SK-N-SH (cell line): ENCODE data around the gene PTPRJ. TPM values are rescaled to one million over a fixed set of nuclear protein-coding genes. Genes with fewer than 3 reads are reported as not detected.

ENCODE experiments used
- CTCF ChIA-PET: fragments of 300-600, 350-600 bp; formaldehyde crosslinking; extraction: SDS; loops from one replicate; lab custom pipeline; 2021; lab: Yijun Ruan, JAX
- POLR2A ChIA-PET: fragments of 350-600 bp; sonication (Branson Sonifier 250); formaldehyde crosslinking; extraction: SDS; loops from one replicate; lab custom pipeline; 2020; ENCODE audit warnings: antibody characterized with exemption, inconsistent platforms; lab: Yijun Ruan, JAX
- DNase-seq: peaks from one replicate; pipeline ENCODE4 v3.0.0; 2012
- H2AFZ ChIP-seq: fragments of 200-600 bp; sonication (generic); 2 replicates; pipeline ENCODE4 v1.8.1; 2016; ENCODE audit warnings: antibody characterized with exemption, mild to moderate bottlenecking, low read depth
- H3F3A ChIP-seq: fragments of 200-600 bp; sonication (generic); replicated peaks from 2 replicates; pipeline ENCODE3; 2016; ENCODE audit warnings: antibody characterized with exemption, mild to moderate bottlenecking; ENCODE audit not compliant: insufficient read depth
- H3K27ac ChIP-seq, 2 experiments: fragments of 200-500 bp in 1 of 2; fragments of 200-600 bp in 1 of 2; sonication (Bioruptor generic) in 1 of 2; sonication (generic), shearing (Covaris generic) in 1 of 2; 2 replicates each; pipeline versions ENCODE4 v1.5.1 to v1.6.1; 2014 to 2016; ENCODE audit warnings: low read depth in 2 of 2, inconsistent platforms in 1 of 2, low read length in 1 of 2, mild to moderate bottlenecking in 1 of 2, mixed read lengths in 1 of 2
- H3K27me3 ChIP-seq: fragments of 200-600 bp; sonication (generic), shearing (Covaris generic); 2 replicates; pipeline ENCODE4 v1.6.1; 2016; ENCODE audit warnings: mixed run types; ENCODE audit not compliant: insufficient read depth
- H3K36me3 ChIP-seq, 2 experiments: fragments of 200-500 bp in 1 of 2; fragments of 200-600 bp in 1 of 2; sonication (Bioruptor generic) in 1 of 2; sonication (generic) in 1 of 2; replicated peaks in 1 of 2; 2 replicates each; pipeline versions ENCODE3 to v1.5.1; 2014 to 2016; ENCODE audit warnings: low read length in 1 of 2, mild to moderate bottlenecking in 1 of 2; ENCODE audit not compliant: insufficient read depth in 2 of 2, control insufficient read depth in 1 of 2
- H3K4me1 ChIP-seq, 2 experiments: fragments of 200-500 bp in 1 of 2; fragments of 200-600 bp in 1 of 2; sonication (Bioruptor generic) in 1 of 2; sonication (generic), shearing (Covaris generic) in 1 of 2; 2 replicates each; pipeline versions ENCODE4 v1.5.1 to v1.6.1; 2014 to 2016; ENCODE audit warnings: low read depth in 1 of 2, low read length in 1 of 2, mixed run types in 1 of 2; ENCODE audit not compliant: insufficient read depth in 2 of 2, control insufficient read depth in 1 of 2
- H3K4me2 ChIP-seq: fragments of 200-600 bp; sonication (generic), shearing (Covaris generic); 2 replicates; pipeline ENCODE4 v1.6.1; 2017; ENCODE audit warnings: mixed run types
- H3K4me3 ChIP-seq, 2 experiments: fragments of 200-500 bp in 1 of 2; fragments of 200-600 bp in 1 of 2; sonication (Bioruptor generic) in 1 of 2; sonication (generic), shearing (Covaris generic) in 1 of 2; 2 replicates each; pipeline versions ENCODE4 v1.5.1 to v1.8.1; 2014 to 2016; ENCODE audit warnings: low read depth in 2 of 2, inconsistent platforms in 1 of 2, low read length in 1 of 2, mild to moderate bottlenecking in 1 of 2, mixed read lengths in 1 of 2, moderate library complexity in 1 of 2
- H3K79me2 ChIP-seq: fragments of 200-600 bp; sonication (generic); 2 replicates; pipeline ENCODE4 v1.8.1; 2017; ENCODE audit warnings: mild to moderate bottlenecking; ENCODE audit not compliant: insufficient read depth
- H3K9ac ChIP-seq: fragments of 200-600 bp; sonication (generic); 2 replicates; pipeline ENCODE4 v1.6.1; 2017; ENCODE audit warnings: mixed run types
- H3K9me2 ChIP-seq: fragments of 200-600 bp; sonication (generic); 2 replicates; pipeline ENCODE4 v1.6.1; 2017; ENCODE audit warnings: mixed run types
- H3K9me3 ChIP-seq: fragments of 200-600 bp; sonication (generic); 2 replicates; pipeline ENCODE4 v1.6.1; 2017; ENCODE audit warnings: mixed run types, mild to moderate bottlenecking, moderate library complexity
- H4K20me1 ChIP-seq: fragments of 200-600 bp; sonication (generic); 2 replicates; pipeline ENCODE4 v1.6.1; 2017; ENCODE audit warnings: mild to moderate bottlenecking, mixed run types; ENCODE audit not compliant: insufficient read depth
- CHD2 ChIP-seq: fragments of 150-350 bp; IDR thresholded peaks from 2 replicates; pipeline ENCODE4 v1.6.1; 2018; ENCODE audit warnings: low read length; ENCODE audit not compliant: partially characterized antibody
- ELF1 ChIP-seq: IDR thresholded peaks from 2 replicates; pipeline ENCODE4 v1.4.0; 2012
- EP300 ChIP-seq, 2 experiments: IDR thresholded peaks; 2 replicates each; pipeline versions ENCODE4 v1.4.0 to v1.6.1; 2012; ENCODE audit warnings: borderline replicate concordance in 1 of 2, low read depth in 1 of 2, low read length in 1 of 2
- FOSL2 ChIP-seq: IDR thresholded peaks from 2 replicates; pipeline ENCODE4 v1.4.0; 2012; ENCODE audit warnings: low read depth, mild to moderate bottlenecking, moderate library complexity, borderline replicate concordance
- GATA2 ChIP-seq: sonication (generic); formaldehyde crosslinking; IDR thresholded peaks from 2 replicates; pipeline ENCODE4 v1.5.0; 2020; ENCODE audit warnings: mild to moderate bottlenecking, missing genetic modification reagents
- IRF3 ChIP-seq: fragments of 150-350 bp; IDR thresholded peaks from 2 replicates; pipeline ENCODE4 v1.6.1; 2016; ENCODE audit warnings: mild to moderate bottlenecking, low read depth, low read length
- MXI1 ChIP-seq: IDR thresholded peaks from 2 replicates; pipeline ENCODE4 v1.6.1; 2012; ENCODE audit warnings: mild to moderate bottlenecking, low read depth, low read length, improper control_type of control experiment
- PBX3 ChIP-seq: IDR thresholded peaks from 2 replicates; pipeline ENCODE4; 2012
- POLR2AphosphoS5 ChIP-seq: IDR thresholded peaks from 2 replicates; pipeline ENCODE4 v1.6.1; 2012; ENCODE audit warnings: low read depth, low read length
- RAD21 ChIP-seq: IDR thresholded peaks from 2 replicates; pipeline ENCODE4 v1.6.1; 2012; ENCODE audit warnings: mild to moderate bottlenecking, low read length
- RCOR1 ChIP-seq: fragments of 150-350 bp; IDR thresholded peaks from 2 replicates; pipeline ENCODE4 v1.6.1; 2017; ENCODE audit warnings: antibody characterized with exemption, low read length
- REST ChIP-seq: IDR thresholded peaks from 2 replicates; pipeline ENCODE4 v1.6.1; 2012; ENCODE audit warnings: mild to moderate bottlenecking, low read depth, low read length, moderate library complexity
- RFX5 ChIP-seq: IDR thresholded peaks from 2 replicates; pipeline ENCODE4 v1.6.1; 2012; ENCODE audit warnings: mild to moderate bottlenecking, improper control_type of control experiment, low read length
- RXRA ChIP-seq: IDR thresholded peaks from 2 replicates; pipeline ENCODE4 v1.4.0; 2012; ENCODE audit warnings: low read depth, mild to moderate bottlenecking, borderline replicate concordance
- TAF1 ChIP-seq: IDR thresholded peaks from 2 replicates; pipeline ENCODE4 v1.6.1; 2012; ENCODE audit warnings: low read depth, mild to moderate bottlenecking, low read length, moderate library complexity, borderline replicate concordance
- ZBTB33 ChIP-seq: IDR thresholded peaks from 2 replicates; pipeline ENCODE4 v1.4.0; 2012; ENCODE audit warnings: low read depth, borderline replicate concordance
- WGBS: methylation state at CpG from one replicate; pipeline ENCODE4 v1.1.6; 2017; ENCODE audit warnings: low lambda C conversion rate; 5-methylcytosine and 5-hydroxymethylcytosine counted together
- polyA plus RNA-seq, 3 experiments: library from polyadenylated mRNA; depleted of rRNA; stranded (reverse); fragments of >200 nt; gene quantifications; 2 replicates each; pipeline ENCODE4 v1.2.3, GENCODE V29; 2012
- TF ChIP-seq, protein P1 (sequence below): IDR thresholded peaks from 2 replicates; pipeline ENCODE4 v1.4.0; 2012; ENCODE audit warnings: low read depth, borderline replicate concordance
- TF ChIP-seq, protein P2 (sequence below): fragments of 150-350 bp; IDR thresholded peaks from 2 replicates; pipeline ENCODE4 v1.6.1; 2017; ENCODE audit warnings: antibody characterized with exemption, low read length, low read depth, borderline replicate concordance
- TF ChIP-seq, protein P3 (sequence below): fragments of 200-600 bp; sonication (generic); IDR thresholded peaks from 2 replicates; pipeline ENCODE4 v1.6.1; 2017; ENCODE audit warnings: antibody characterized with exemption, mild to moderate bottlenecking, moderate library complexity

The PTPRJ gene
- polyA plus RNA-seq, 1 of the 3 experiments (the other 2 are of a cell fraction) = 4.5 TPM

GRCh38 chr11:48020092-48020755 is 39.9 kb downstream of the PTPRJ start:
- Histone ChIP-seq H3K4me2 (no peak overlapping the region), H3K79me2 (peaks cover 91% of the 10 kb centered on the region), H3K4me1 (peaks cover 22 to 44% of the 10 kb centered on the region in 2 experiments; a peak in 2 of 4 replicates), H3K4me3 (no peak overlapping the region), H3K27ac (no peak overlapping the region), H3K27me3 (no peaks in the 10 kb centered on the region), H3K9ac (no peak overlapping the region), H4K20me1 (peaks cover 12% of the 10 kb centered on the region; the same call in 1 of the 2 replicates), H3F3A (peaks cover 4% of the 10 kb centered on the region), H3K9me2 (no peaks in the 10 kb centered on the region), H3K9me3 (no peaks in the 10 kb centered on the region), H2AFZ (no peak overlapping the region), H3K36me3 (no peaks in the 10 kb centered on the region)
- ChIA-PET CTCF (interaction anchor here (0.9 kb wide), 1 partner anchor 9 kb away, joined by 3 read pairs; no protein-coding TSS in a partner anchor), POLR2A (interaction anchor here (0.6 kb wide), 1 partner anchor 63 kb away, joined by 5 read pairs; no protein-coding TSS in a partner anchor)
- 99% methylated on average over 17 of the region's 17 CpGs for WGBS
- DNase-seq = no peak
- TF ChIP-seq TAF1 (no peak), CHD2 (no peak), ELF1 (no peak), IRF3 (no peak), FOSL2 (no peak), MXI1 (no peak), RCOR1 (no peak), REST (no peak), EP300 (IDR thresholded peaks at IDR 0.05; ENCODE audit: borderline replicate concordance in 1 of 2, low read depth in 1 of 2, low read length in 1 of 2) (no peak), RXRA (no peak), ZBTB33 (no peak), PBX3 (no peak), GATA2 (CRISPR knock-in tag) (no peak), POLR2AphosphoS5 (no peak), RAD21 (no peak), RFX5 (no peak)
- TF ChIP-seq, protein P1, sequence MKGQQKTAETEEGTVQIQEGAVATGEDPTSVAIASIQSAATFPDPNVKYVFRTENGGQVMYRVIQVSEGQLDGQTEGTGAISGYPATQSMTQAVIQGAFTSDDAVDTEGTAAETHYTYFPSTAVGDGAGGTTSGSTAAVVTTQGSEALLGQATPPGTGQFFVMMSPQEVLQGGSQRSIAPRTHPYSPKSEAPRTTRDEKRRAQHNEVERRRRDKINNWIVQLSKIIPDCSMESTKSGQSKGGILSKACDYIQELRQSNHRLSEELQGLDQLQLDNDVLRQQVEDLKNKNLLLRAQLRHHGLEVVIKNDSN = no peak
- TF ChIP-seq, protein P2, sequence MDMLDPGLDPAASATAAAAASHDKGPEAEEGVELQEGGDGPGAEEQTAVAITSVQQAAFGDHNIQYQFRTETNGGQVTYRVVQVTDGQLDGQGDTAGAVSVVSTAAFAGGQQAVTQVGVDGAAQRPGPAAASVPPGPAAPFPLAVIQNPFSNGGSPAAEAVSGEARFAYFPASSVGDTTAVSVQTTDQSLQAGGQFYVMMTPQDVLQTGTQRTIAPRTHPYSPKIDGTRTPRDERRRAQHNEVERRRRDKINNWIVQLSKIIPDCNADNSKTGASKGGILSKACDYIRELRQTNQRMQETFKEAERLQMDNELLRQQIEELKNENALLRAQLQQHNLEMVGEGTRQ = no peak
- TF ChIP-seq, protein P3, sequence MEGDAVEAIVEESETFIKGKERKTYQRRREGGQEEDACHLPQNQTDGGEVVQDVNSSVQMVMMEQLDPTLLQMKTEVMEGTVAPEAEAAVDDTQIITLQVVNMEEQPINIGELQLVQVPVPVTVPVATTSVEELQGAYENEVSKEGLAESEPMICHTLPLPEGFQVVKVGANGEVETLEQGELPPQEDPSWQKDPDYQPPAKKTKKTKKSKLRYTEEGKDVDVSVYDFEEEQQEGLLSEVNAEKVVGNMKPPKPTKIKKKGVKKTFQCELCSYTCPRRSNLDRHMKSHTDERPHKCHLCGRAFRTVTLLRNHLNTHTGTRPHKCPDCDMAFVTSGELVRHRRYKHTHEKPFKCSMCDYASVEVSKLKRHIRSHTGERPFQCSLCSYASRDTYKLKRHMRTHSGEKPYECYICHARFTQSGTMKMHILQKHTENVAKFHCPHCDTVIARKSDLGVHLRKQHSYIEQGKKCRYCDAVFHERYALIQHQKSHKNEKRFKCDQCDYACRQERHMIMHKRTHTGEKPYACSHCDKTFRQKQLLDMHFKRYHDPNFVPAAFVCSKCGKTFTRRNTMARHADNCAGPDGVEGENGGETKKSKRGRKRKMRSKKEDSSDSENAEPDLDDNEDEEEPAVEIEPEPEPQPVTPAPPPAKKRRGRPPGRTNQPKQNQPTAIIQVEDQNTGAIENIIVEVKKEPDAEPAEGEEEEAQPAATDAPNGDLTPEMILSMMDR = no peak
